Pancreas (tissue), 10 donors: Measurements from ENCODE around the gene PLEKHH1. TPM values are rescaled to one million over a fixed set of nuclear protein-coding genes. Genes with fewer than 3 reads are reported as not detected.

ENCODE experiments used
- ATAC-seq, 4 donors: fragments of 200-7000 bp; cut with Tn5 transposase; one replicate each; pipeline versions ENCODE4 v1.8.0 to v1.9.1; 2020; ENCODE audit warnings: mild to moderate bottlenecking in 4 of 4, moderate library complexity in 4 of 4
- DNase-seq, 6 donors: peaks; one replicate each; pipeline ENCODE4 v3.0.0-alpha.2; 2020
- FAIRE-seq: peaks from 2 replicates; lab custom pipeline; 2012; peaks lifted over from hg19 to GRCh38; lab: Jason Lieb, UNC
- H3K27ac ChIP-seq, 4 donors: fragments of 200-600 bp; sonication (generic); 1 replicate in 3 of 4; 2 replicates in 1 of 4; pipeline versions ENCODE4 v1.5.0 to v1.8.0; 2020
- H3K27me3 ChIP-seq, 4 donors: fragments of 200-600 bp; one replicate each; pipeline ENCODE4 v1.8.0; 2021
- H3K36me3 ChIP-seq, 3 donors: fragments of 200-600 bp; sonication (generic) in 1 of 3; one replicate each; pipeline versions ENCODE4 v1.5.0 to v1.8.0; 2020 to 2021
- H3K4me1 ChIP-seq, 3 donors: fragments of 200-600 bp; one replicate each; pipeline ENCODE4 v1.8.0; 2021
- H3K4me3 ChIP-seq, 4 donors: fragments of 200-600 bp; sonication (generic) in 2 of 4; one replicate each; pipeline versions ENCODE4 v1.5.0 to v1.8.0; 2020 to 2021
- H3K9me3 ChIP-seq, 4 donors: fragments of 200-600 bp; one replicate each; pipeline ENCODE4 v1.8.0; 2021
- CTCF ChIP-seq, 4 donors: fragments of 200-600 bp; sonication (generic) in 3 of 4; IDR thresholded peaks; one replicate each; pipeline versions ENCODE4 v1.5.0 to v1.8.0; 2021; ENCODE audit warnings: antibody characterized with exemption in 4 of 4
- WGBS, 2 donors: extraction: QIAGEN DNeasy Blood & Tissue Kit; methylation state at CpG; one replicate each; pipeline ENCODE4 v1.1.7; 2013; 5-methylcytosine and 5-hydroxymethylcytosine counted together
- intact Hi-C, 3 donors: fragments of 100-400 bp; cut with DNase I; formaldehyde crosslinking; loops; one replicate each; pipeline versions ENCODE4 v1.11.1 to v1.14.2; 2022
- polyA plus RNA-seq, 2 donors: library from polyadenylated mRNA; stranded (reverse); fragments of 200-250 nt; gene quantifications; one replicate each; pipeline ENCODE4 v1.2.3, GENCODE V29; 2013
- total RNA-seq, 6 donors: library from RNA; stranded (reverse); fragmentation: NEBNext Ultra II Directional in 4 of 6; extraction: Animal tissue kit (Norgen Biotek cat#: 25700) in 4 of 6; gene quantifications; one replicate each; pipeline versions ENCODE4 v1.2.1 to v1.2.4, GENCODE V29; 2021 to 2023
- donor health status: healthy with polysubstance abuse.
- donor health status: DM: no; HTN: no; CAD: no; lungs with moderate emphysema.
- donor health status: DM: no; HTN: no; CAD: no.
- donor health status: control.
- donor health status: control.
- donor health status: Bipolar disorder and iron deficiency.
- donor health status: DM: yes; HTN: yes; CAD: no.
- donor health status: DM: no; HTN: no; CAD: no.
- donor health status: DM: no; HTN: no; CAD: no.
- donor health status: DM: yes; HTN: yes; CAD: no.

PLEKHH1 gene
- 10 to 100 TPM; 15.0 to 24.6 (median 21.9) TPM for total RNA-seq
- polyA plus RNA-seq = 10 to 100 TPM; 24.5 to 48.8 TPM

- TF ChIP-seq CTCF (IDR thresholded peaks at IDR 0.05) = no peak
- Histone ChIP-seq H3K27ac (peak within 1 kb of the TSS; percentile 91 to 97 (median 95)), H3K4me3 (peak within 1 kb of the TSS; percentile 45 to 83 (median 69)), H3K36me3 (no peaks in the 10 kb centered on the region), H3K9me3 (no peaks in the 10 kb centered on the region), H3K4me1 (peaks cover 0 to 4% (median 3%) of the 10 kb centered on the region in 3 donors), H3K27me3 (no peaks in the 10 kb centered on the region)
- intact Hi-C loops = no loop called here
- 0 to 1% methylated on average over 49 to 86 of the region's 86 CpGs for WGBS, 2 donors
- FAIRE-seq = no peak
- ATAC-seq = peak; percentile 95 to 97 (median 97)
- peak; percentile 86 to 95 (median 89) for DNase-seq
These were observed at the start of gene PLEKHH1 for GRCh38 chr14:67532998-67533753. PLEKHH1 (plus strand) TSS chr14:67533290; CDS start chr14:67541868, 8,578 bp downstream.

DNA sequence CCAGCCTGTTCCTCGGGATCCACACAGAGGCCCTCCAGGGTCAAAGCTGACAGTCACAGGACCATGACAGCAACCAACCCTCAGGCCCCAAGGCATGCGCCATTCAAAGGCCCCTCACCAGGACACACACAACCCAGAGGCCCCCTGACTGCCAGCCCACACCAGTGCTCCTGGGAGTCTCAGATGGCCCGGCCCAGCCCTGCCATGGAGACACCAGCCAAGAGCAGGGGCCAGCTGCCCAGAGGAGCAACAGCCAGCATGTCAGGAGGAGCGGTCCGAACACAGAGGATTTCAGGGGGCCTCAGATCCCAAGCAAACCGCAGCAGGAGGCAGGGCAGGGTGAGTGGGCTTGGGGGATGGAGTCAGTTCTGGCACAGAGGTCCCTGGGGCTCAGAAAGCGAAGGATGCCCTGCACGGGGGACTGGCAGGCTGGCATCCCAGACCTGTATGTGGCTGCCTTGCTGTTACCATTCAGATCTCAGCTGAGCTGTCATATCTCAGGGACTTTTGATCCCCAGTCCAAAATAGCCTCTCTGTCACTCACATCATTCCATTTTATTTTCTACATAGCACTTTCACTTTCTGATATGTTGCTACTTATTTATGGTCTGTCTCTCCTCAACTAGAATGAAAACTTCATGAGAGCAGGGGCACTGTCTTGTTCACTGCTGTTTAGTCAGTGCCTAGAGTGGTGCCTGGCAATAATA lies 49.4 kb upstream of the PLEKHH1 start:
- H3K27ac ChIP-seq = no peak overlapping the region
- no peak for FAIRE-seq
- ATAC-seq = no peak
- 86 to 91% methylated on average over 8 of the region's 8 CpGs for WGBS, 2 donors
- no peaks in the 10 kb centered on the region for H3K27me3 ChIP-seq
- no peaks in the 10 kb centered on the region for H3K4me1 ChIP-seq
- H3K4me3 ChIP-seq = no peak overlapping the region
- DNase-seq = peak in 1 of 6 donors; percentile 60
- H3K9me3 ChIP-seq = no peaks in the 10 kb centered on the region
- no peak for TF ChIP-seq CTCF (IDR thresholded peaks at IDR 0.05)
- intact Hi-C loops = no loop called here
- H3K36me3 ChIP-seq = peaks cover 0 to 2% (median 0%) of the 10 kb centered on the region in 3 donors

DNA sequence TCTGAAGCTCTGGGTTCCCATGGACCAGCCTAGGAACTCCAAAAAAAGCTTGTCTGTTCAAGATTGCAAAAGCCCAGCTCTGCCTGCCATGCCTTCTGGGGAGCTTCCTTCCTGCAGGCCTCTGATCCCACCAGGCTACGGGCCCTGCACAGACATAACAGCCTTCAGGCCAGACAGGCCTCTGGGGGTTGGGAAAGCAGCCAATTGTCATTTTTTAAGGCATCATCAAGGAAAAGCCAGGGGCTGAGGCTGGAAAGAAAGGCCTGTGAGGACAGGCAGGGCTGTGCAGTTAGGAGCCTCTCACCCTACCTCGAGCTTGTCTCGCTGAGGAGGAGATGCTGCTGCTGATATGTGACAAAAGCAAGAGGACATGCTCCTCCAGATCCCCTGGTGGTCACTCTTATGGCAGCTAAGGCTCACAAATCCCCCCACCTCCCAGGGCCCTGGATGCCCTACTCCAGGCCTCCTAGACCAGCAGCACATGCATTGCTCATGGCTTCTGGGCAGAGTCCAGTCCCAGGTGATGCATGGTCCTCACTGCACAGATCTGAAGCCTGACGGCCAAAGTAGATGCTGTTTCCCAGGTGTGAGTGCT lies 47.5 kb upstream of the PLEKHH1 start:
- no peak overlapping the region for H3K4me3 ChIP-seq
- peaks cover 0 to 2% (median 0%) of the 10 kb centered on the region in 3 donors for H3K36me3 ChIP-seq
- FAIRE-seq (no peak), ATAC-seq (no peak), DNase-seq (no peak)
- 90% methylated on average over 4 of the region's 4 CpGs for WGBS, 2 donors
- H3K27ac ChIP-seq = no peak overlapping the region
- intact Hi-C loops = no loop called here
- no peak for TF ChIP-seq CTCF (IDR thresholded peaks at IDR 0.05)
- H3K4me1 ChIP-seq = no peaks in the 10 kb centered on the region
- no peaks in the 10 kb centered on the region for H3K9me3 ChIP-seq
- H3K27me3 ChIP-seq = no peaks in the 10 kb centered on the region

- intact Hi-C loops = no loop called here
- 81 to 87% methylated on average over 4 of the region's 4 CpGs for WGBS, 2 donors
- peaks cover 0 to 2% (median 0%) of the 10 kb centered on the region in 3 donors for H3K36me3 ChIP-seq
- H3K4me3 ChIP-seq = no peak overlapping the region
- DNase-seq (no peak), FAIRE-seq (no peak), ATAC-seq (no peak)
- H3K27ac ChIP-seq = no peak overlapping the region
- TF ChIP-seq CTCF (IDR thresholded peaks at IDR 0.05) = no peak
- H3K27me3 ChIP-seq = no peaks in the 10 kb centered on the region
- peaks cover 5 to 9% (median 7%) of the 10 kb centered on the region in 3 donors for H3K4me1 ChIP-seq
- no peaks in the 10 kb centered on the region for H3K9me3 ChIP-seq
These were observed 46.2 kb upstream of the PLEKHH1 start for GRCh38 chr14:67486890-67487289.
